ENCODE results near the gene FCHSD1. TPM values are rescaled to one million over a fixed set of nuclear protein-coding genes. Genes with fewer than 3 reads are reported as not detected.

The FCHSD1 gene
- total and polyA plus RNA-seq, 10 of the 15 experiments (the other 5 are each of a cell fraction or from before 2014, with no cell fraction given), result 0.97 to 22.8 (median 10.7) TPM

- TF ChIP-seq POU2F2 (IDR thresholded peaks at IDR 0.05; ENCODE audit: borderline replicate concordance, low read depth, low read length) (peak; percentile 43; the same call in 1 of the 3 replicates), ZNF207 (IDR thresholded peaks at IDR 0.05; ENCODE audit: borderline replicate concordance) (peak; percentile 41; the same call in 1 of the 2 replicates), SMC3 (IDR thresholded peaks at IDR 0.05; ENCODE audit: borderline replicate concordance, low read length) (peak; percentile 61), ZBTB11 (CRISPR knock-in tag; IDR thresholded peaks at IDR 0.05) (no peak), ZSCAN29 (IDR thresholded peaks at IDR 0.05) (no peak), IKZF2 (IDR thresholded peaks at IDR 0.05) (peak in 1 of 2 experiments; percentile 38; a peak in 2 of 4 replicates), ZNF217 (IDR thresholded peaks at IDR 0.05) (no peak), NBN (IDR thresholded peaks at IDR 0.05) (0 out of 2 replicates have a peak, but pooled peaks have one; percentile 14), IRF4 (IDR thresholded peaks at IDR 0.05; ENCODE audit: low read depth, low read length) (0 out of 2 replicates have a peak, but pooled peaks have one; percentile 40), SPI1 (IDR thresholded peaks at IDR 0.05; ENCODE audit: borderline replicate concordance, insufficient read depth, low read depth, low read length) (peak; percentile 95), YY1 (IDR thresholded peaks at IDR 0.05; ENCODE audit: low read depth, low read length) (peak; percentile 71; the same call in 1 of the 2 replicates), SUZ12 (IDR thresholded peaks at IDR 0.05; ENCODE audit: unreplicated experiment) (no peak), RAD21 (IDR thresholded peaks at IDR 0.05; ENCODE audit: insufficient read depth, low read depth, low read length) (peak; percentile 84), IKZF1 (conservative IDR thresholded peaks at IDR 0.05) (peak; percentile 59), USF1 (IDR thresholded peaks at IDR 0.05; ENCODE audit: borderline replicate concordance, extremely low read length, insufficient read depth, low read depth, low read length) (no peak), RAD51 (IDR thresholded peaks at IDR 0.05) (no peak)
Measured at GRCh38 chr5:141664733-141665461, 13.7 kb upstream of the FCHSD1 start (continued).
